ENCODE measurements around the gene TMEM59L. TPM values are rescaled to one million over a fixed set of nuclear protein-coding genes. Genes with fewer than 3 reads are reported as not detected.

The TMEM59L gene
- total and polyA plus RNA-seq, 2 of the 13 experiments (the other 11 are each of a cell fraction or from before 2014, with no cell fraction given): 0.97 to 5.5 TPM

DNA sequence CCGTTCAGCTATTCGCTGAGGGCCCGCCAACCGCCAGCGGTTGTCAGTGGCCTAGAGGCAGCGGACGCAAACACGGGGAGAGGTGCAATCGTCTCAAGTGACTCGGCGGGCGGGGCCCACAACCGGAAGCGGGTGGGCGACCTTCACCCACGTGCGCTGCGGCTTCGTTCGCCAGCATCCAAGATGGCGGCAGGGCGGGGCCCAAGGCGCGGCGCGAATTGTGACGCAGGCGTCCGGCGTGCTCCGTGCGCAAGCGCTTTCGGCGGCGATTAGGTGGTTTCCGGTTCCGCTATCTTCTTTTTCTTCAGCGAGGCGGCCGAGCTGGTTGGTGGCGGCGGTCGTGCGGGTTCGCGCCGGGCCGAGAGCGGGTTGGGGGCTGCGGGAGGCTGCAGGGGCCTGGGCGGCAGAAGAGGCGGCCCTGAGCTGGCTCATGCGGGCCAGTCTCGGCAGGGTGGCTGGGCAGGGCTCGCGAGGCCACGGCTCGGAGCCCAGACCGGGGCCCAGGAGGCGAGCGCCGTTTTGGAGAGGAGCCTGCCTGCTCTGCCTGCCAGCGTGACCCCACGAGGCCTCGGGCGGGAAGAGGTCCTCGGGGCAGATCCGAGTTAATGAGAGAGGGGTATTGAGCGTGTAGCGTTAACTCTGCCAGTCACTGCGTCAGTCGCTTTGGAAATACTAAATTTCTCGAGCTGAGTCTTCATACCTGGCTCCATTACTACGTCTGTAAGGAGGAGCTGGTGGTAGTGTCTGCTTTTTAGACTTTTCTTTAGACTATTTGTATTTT is 40.9 kb upstream of the TMEM59L start, which contains the start of gene UBA52 (continued):
- TF ChIP-seq JARID2 (CRISPR knock-in tag; IDR thresholded peaks at IDR 0.05; ENCODE audit: insufficient replicate concordance) (peak; percentile 76), ZFX (CRISPR knock-in tag; IDR thresholded peaks at IDR 0.05; ENCODE audit: low read depth) (peak; percentile 91), ZNF432 (CRISPR knock-in tag; IDR thresholded peaks at IDR 0.05; ENCODE audit: borderline replicate concordance) (no peak), ZZZ3 (CRISPR knock-in tag; IDR thresholded peaks at IDR 0.05; ENCODE audit: borderline replicate concordance) (peak; percentile 90), SNRNP70 (IDR thresholded peaks at IDR 0.05; ENCODE audit: low read depth, low read length) (no peak), SRSF4 (IDR thresholded peaks at IDR 0.05; ENCODE audit: low read depth, low read length, poor library complexity, severe bottlenecking) (peak; percentile 53), ATF7-NPFF (CRISPR knock-in tag; IDR thresholded peaks at IDR 0.05; ENCODE audit: low read depth) (no peak; the same call in none of the 2 replicates), ZNF557 (CRISPR knock-in tag; IDR thresholded peaks at IDR 0.05) (peak; percentile 67; the same call in 1 of the 2 replicates), RFXAP (CRISPR knock-in tag; IDR thresholded peaks at IDR 0.05; ENCODE audit: borderline replicate concordance) (peak; percentile 91; the same call in 1 of the 2 replicates), ZNF543 (CRISPR knock-in tag; IDR thresholded peaks at IDR 0.05) (peak; percentile 69; the same call in 1 of the 2 replicates), ZNF724P (CRISPR knock-in tag; IDR thresholded peaks at IDR 0.05; ENCODE audit: borderline replicate concordance) (no peak), ZSCAN20 (CRISPR knock-in tag; IDR thresholded peaks at IDR 0.05; ENCODE audit: borderline replicate concordance) (0 out of 2 replicates have a peak, but pooled peaks have one; percentile 41), ZNF382 (CRISPR knock-in tag; IDR thresholded peaks at IDR 0.05; ENCODE audit: borderline replicate concordance) (no peak), KLF9 (CRISPR knock-in tag; IDR thresholded peaks at IDR 0.05; ENCODE audit: low read depth) (0 out of 2 replicates have a peak, but pooled peaks have one; percentile 59), ISX (CRISPR knock-in tag; conservative IDR thresholded peaks at IDR 0.05) (no peak)
- TF ChIP-seq, protein P1, sequence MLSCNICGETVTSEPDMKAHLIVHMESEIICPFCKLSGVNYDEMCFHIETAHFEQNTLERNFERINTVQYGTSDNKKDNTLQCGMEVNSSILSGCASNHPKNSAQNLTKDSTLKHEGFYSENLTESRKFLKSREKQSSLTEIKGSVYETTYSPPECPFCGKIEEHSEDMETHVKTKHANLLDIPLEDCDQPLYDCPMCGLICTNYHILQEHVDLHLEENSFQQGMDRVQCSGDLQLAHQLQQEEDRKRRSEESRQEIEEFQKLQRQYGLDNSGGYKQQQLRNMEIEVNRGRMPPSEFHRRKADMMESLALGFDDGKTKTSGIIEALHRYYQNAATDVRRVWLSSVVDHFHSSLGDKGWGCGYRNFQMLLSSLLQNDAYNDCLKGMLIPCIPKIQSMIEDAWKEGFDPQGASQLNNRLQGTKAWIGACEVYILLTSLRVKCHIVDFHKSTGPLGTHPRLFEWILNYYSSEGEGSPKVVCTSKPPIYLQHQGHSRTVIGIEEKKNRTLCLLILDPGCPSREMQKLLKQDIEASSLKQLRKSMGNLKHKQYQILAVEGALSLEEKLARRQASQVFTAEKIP (CRISPR knock-in tag; IDR thresholded peaks at IDR 0.05; ENCODE audit: borderline replicate concordance): no peak
- TF ChIP-seq, protein P2, sequence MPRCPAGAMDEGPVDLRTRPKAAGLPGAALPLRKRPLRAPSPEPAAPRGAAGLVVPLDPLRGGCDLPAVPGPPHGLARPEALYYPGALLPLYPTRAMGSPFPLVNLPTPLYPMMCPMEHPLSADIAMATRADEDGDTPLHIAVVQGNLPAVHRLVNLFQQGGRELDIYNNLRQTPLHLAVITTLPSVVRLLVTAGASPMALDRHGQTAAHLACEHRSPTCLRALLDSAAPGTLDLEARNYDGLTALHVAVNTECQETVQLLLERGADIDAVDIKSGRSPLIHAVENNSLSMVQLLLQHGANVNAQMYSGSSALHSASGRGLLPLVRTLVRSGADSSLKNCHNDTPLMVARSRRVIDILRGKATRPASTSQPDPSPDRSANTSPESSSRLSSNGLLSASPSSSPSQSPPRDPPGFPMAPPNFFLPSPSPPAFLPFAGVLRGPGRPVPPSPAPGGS (CRISPR knock-in tag; IDR thresholded peaks at IDR 0.05): peak; percentile 90
- TF ChIP-seq, protein P3, sequence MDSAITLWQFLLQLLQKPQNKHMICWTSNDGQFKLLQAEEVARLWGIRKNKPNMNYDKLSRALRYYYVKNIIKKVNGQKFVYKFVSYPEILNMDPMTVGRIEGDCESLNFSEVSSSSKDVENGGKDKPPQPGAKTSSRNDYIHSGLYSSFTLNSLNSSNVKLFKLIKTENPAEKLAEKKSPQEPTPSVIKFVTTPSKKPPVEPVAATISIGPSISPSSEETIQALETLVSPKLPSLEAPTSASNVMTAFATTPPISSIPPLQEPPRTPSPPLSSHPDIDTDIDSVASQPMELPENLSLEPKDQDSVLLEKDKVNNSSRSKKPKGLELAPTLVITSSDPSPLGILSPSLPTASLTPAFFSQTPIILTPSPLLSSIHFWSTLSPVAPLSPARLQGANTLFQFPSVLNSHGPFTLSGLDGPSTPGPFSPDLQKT (CRISPR knock-in tag; IDR thresholded peaks at IDR 0.05; ENCODE audit: borderline replicate concordance): peak; percentile 80; the same call in 1 of the 2 replicates
- TF ChIP-seq, protein P4, sequence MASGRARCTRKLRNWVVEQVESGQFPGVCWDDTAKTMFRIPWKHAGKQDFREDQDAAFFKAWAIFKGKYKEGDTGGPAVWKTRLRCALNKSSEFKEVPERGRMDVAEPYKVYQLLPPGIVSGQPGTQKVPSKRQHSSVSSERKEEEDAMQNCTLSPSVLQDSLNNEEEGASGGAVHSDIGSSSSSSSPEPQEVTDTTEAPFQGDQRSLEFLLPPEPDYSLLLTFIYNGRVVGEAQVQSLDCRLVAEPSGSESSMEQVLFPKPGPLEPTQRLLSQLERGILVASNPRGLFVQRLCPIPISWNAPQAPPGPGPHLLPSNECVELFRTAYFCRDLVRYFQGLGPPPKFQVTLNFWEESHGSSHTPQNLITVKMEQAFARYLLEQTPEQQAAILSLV (CRISPR knock-in tag; IDR thresholded peaks at IDR 0.05; ENCODE audit: borderline replicate concordance): peak; percentile 73; the same call in 1 of the 2 replicates
- TF ChIP-seq, protein P5, sequence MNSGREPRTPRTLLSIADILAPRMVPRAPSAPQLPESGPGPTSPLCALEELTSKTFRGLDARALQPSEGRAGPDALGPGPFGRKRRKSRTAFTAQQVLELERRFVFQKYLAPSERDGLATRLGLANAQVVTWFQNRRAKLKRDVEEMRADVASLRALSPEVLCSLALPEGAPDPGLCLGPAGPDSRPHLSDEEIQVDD (CRISPR knock-in tag; IDR thresholded peaks at IDR 0.05; ENCODE audit: borderline replicate concordance): no peak
